ENCODE results near the gene APBA1.
"Not testable (repeated sequence)": the region's sequence is repeated elsewhere in the genome, so short reads cannot be mapped to it uniquely, and the experiment has no call there.

APBA1 gene

DNA sequence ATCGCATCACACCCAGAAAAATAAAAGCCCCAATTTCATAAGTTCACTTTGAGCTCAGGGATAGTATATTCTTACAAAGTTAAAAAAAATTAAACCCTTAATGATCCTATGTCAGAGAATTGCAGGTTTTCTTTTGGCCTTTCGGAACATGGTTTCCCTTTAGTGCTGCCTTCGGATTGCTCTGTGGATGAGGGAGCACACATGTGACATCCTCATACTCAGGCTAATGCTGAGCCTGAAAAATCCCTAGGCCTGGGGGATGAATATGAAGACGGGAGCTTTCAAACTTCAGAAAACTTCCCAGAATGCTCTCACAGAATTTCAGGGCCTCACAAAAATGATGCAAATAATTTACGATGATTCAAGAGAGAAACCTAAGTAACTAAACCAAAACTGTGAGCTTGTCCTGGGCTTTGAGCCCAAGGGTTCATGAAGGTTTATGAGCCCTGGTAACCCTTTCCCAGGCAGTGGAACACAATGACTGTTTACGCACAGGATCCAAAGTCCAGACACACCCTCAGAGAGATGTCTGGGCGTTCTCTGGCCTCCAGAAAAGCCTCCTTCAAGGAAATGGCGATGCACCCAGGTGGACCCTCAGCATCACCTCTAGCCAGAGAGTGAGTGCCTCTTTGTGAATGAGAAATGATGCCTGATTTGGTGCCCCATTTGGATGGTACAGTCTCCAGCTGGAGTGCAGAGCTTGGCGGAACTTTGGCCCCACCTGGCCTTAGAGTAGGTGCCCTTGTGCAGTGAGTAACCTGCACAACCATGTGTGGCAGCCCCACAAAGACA lies 201.8 kb downstream of the APBA1 start:
- DNase-seq, result no peak

DNA sequence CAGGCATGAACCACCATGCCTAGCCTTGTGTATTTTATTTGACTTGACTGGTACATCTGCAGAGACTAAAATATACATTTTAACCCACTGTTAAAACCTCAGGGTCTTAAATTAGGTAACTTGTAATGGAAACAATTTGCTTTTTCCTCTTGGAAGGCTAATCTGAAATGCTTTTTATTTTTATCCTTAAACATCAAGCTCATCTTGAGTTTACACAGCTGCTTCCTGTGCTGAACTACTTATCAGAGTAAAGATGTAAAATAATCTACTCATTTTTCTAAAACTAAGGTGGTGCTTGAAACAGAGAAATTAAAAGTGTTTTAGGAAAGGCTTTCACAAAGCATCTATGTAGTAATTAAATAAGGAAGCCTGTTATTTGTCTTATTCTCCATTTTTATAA lies 203.0 kb downstream of the APBA1 start:
- no peak for DNase-seq

DNA sequence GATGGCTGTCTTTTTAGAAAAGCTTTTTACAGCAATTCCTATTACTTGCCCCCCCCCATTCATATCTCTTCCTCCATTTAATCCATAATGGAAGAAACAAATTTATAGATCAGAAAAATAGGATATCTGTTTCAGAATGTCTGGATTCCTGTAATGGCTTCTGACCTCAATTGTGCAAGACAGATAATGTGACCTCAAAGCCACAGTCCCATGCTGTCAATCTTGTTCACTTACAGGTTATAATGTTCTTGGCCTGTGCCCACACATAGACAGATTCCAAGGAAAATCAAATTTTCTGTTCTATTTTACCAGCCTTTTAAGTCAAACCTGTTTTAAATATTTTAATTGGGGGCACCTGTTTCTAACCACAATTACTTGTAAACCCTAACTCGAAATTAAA lies 203.8 kb downstream of the APBA1 start:
- DNase-seq, result no peak

DNA sequence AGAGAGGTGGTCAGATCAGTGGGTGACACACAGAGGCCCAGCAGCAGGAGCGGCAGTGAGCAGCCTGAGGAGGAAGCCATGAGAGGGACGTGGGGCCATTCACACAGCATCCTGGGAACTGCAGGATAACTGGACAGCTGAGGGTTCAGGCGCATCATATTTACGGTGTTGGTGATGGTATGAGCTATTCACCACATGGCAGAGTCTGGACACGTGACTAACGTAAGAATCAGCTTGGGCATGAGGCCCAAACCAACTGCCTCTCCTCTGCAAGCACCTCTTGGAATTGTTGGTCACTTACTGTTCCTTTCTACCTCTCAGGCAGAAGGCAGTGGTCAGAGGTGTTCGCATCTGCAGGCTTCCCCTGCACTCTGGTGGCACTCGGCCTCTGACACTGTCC lies 206.0 kb downstream of the APBA1 start:
- DNase-seq, result no peak

DNA sequence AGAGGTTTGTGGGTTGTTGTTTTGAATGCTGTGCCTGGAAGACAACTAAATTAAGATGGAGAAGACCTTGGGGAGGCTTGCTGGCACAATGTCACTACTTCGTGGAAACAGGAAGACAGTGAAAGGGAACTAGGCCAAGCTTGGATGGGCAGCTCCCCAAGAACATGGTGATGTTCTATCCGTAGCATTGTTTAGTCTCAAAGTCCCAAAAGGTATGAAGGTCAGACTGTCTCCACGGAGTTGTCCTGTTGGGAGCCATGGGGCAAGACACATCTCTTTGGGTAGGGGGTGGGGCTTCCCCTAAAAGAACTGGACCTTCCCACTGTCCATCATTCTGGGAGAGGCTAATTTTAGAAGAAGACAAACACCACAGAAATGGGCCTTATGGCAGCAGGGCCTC lies 206.7 kb downstream of the APBA1 start:
- no peak for DNase-seq

DNA sequence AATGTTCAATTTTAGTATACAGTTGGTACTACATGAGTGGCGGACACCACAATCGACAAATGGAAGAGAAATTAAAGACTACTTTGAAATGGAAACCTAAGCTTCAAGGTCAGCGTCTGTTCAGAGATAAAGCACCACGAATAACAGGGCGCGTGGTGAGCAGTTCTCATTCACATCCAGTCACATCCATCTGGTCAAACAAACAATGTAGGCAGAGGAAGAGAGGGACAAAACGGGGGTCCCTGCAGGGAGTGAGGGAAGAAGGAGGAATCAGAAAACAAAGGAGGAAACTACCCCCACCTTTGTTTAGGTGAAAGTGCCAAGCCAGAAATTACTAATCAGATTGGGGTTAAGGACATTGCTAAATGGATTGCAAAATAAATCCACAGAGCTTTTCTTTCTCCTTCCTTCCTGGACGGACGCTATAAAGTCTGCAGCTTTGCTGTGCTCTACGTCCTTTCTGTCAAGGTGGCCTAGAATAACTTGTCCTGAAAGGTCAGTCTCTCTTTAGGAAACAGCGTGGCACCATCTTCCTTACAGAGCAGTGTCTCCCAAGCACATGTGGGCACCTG lies 208.6 kb downstream of the APBA1 start:
- no peak for DNase-seq

DNA sequence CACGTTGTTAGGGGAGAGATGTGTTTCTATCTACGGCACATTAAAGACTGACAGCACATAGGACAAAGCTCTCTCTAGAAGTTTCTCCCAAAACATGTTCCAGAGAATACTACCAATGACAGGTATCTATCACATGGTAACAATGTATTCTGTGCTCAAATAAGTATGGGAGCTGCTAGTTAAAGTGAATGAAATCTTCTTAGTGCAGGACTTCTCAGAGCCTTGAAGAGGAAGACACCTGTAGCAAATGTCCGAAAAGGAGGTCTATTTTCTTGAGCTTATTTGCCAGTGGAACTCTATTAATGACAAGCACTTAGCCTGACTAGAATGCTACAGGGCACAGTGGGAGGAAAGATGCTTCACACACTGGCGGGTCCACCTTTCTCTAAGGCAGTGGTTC lies 209.8 kb downstream of the APBA1 start:
- no peak for DNase-seq

DNA sequence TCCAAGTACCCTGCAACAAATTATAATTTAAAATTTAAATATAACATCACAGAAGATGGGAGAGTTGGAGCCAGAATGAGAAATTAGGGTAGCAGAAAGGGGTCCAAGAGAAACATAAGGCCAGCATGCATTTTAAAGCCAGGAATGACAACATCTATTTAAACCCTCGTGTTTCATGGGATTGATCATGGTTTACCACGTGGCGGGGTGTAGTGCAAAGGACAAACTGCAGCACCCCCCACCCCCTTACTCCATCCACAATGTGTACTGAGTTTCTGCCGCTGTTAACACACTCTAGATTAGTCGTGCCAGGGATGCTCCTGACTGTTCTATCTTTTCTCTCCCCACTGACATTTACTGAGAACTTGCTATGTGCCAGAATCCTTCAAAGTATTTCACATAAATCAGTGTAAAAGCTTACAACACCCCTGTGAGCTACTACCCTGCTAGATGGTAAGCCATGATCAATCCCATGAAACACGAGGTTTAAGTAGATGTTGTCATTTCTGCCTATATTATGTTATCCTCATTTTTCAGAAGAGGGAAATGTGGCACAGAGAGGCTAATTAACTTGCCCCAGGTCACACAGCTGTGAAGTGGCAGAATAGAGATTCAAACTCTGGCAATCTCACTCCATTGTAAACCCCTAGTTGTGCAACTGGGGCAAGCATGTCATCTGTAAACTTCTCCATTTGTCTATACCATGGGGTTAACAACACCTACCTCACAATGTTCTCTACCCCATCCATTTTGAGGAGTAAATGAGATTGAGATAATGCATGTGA lies 210.9 kb downstream of the APBA1 start:
- DNase-seq, result no peak

DNA sequence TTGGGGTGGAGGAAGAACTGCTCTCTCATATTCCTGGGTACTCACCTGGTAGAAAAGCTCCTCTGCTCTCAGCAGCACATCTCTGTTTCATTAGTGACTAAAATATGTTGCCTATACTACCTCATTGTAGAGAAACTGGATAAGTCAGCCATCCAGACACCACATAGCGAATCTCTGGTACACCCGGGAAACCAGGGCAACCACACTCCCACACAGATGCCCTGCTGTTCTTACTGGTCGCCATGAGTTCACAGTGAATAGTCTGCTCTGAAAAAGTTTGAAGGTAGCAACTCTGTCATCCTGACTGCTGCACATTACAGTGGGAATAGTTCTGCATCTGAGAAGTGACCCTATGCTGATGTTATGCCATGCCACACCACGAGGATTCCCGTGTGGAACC lies 212.2 kb downstream of the APBA1 start:
- no peak for DNase-seq

DNA sequence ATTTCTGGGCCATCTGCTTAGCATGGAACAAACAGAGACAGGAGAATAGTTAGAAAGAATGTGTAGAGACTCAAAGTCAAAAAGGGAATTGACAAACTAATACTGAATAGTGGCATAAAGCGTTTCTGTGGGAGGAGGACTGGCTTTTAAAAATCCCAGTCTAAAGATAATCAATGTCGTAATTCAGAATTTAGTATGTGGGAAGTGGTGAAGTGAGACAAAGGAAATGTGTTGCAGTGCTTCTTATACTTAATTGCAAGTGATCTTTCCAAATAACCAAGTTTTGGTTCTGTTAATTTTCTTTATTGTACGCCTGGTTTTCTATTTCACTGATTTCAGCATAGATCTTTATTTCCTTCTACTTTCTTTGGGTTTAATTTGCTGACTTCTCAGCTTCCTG lies 214.0 kb downstream of the APBA1 start:
- no peak for DNase-seq

DNA sequence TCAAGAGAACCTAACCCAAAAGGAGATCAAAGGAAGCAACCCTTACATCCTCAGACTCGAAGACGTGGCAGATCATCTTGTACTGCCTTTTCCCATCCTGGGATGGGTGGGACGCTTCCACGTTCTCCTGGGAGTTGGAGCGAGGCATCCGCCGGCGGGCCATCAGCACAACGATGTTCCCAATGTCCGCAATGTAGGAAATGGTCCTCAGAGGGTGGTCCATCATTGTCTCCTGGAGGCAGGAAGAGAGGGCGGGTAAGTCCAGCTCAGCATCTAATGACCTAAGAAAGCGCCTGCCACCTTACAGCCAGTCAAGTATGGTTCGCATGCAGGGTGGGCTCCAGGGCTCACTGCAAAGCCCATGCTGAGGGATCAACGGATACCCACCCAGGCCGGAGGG lies 216.0 kb downstream of the APBA1 start:
- DNase-seq, result no peak

DNA sequence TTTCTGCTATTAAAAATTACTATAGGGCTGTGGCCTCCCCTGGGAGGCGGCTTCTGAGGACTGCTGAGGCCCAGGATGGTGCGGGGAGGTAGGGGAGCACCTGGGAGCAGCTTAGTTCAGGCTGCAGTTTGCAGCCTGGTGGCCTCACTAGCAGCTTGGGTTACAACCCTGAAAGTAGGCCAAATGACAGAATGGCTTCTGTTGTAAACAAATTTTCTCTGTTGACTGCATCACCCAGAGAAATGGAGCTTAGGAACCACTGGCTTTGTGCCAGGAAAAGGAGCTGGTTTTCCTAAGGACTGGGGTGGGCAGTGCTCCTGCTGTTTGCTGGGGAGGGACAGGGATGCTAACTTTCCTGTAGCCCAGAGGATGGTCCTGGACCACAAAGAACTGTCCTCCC lies 216.9 kb downstream of the APBA1 start:
- DNase-seq, result no peak

DNA sequence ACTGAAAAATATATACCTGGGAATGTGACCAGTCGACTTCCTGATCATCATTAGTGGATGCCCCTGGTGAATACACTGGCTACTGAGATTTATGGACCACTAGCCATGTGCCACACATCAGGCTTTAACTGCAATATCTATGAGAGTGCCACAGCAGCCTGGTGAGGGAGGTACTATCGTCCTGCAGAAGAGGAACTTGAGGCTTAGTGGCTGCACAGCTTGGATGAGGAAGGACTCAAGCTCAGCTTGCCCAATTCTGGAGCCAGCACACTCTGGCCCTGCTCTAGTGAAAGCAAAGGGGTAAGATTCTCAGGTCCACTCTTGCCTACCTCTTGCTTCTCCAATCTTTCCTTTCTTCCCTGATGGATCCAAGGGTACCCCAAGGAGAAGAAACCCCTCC lies 217.8 kb downstream of the APBA1 start:
- DNase-seq, result no peak

DNA sequence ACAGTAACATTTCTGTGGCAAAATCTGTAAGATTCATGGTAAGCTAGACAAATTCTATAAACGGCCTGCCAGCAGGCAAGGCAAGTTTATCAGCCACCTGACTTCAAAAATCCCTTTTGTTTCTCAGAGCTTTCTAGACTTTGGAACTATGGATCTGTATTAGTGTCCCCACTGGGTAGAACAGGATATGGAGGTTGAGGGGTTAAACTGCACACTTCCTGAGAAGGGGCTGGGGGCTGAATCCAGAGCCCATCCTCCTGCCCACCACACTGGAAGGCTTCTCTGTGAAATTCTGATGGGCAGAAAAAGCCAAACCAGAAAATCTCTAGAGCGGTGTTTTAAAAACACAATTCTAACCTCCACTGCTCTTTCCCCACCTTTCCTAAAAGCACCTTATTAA lies 218.4 kb downstream of the APBA1 start:
- DNase-seq, result no peak

DNA sequence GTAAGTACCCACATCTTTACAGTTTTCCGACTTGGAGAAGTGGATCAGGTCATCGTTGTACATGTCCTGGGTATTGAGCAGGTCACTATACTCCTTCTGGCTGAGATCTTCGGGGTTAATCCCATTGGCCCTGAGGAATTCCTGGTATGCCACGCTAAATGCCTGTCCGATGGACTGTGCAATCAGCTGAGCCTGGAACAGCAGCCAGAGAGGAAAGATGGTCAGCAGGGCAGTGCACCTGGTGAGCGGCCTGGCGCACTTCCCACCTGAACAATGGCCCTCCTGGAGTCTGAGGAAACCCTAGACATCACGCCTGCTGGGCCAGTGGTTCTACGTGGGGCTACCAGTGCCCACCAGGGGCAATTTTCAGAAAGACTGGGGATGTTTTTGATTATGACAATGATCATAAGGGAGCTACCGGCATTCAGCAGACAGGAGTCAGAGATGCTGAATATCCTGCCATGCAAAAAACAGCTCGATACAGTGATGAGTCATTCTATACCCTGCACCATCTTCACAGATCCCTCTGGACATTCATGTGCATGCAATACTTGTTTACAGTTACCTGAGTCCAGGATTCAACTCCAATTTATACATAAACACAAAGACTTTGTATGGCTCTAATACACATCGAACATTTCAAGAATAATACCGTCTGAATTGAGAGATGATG lies 219.9 kb downstream of the APBA1 start:
- DNase-seq, result no peak

DNA sequence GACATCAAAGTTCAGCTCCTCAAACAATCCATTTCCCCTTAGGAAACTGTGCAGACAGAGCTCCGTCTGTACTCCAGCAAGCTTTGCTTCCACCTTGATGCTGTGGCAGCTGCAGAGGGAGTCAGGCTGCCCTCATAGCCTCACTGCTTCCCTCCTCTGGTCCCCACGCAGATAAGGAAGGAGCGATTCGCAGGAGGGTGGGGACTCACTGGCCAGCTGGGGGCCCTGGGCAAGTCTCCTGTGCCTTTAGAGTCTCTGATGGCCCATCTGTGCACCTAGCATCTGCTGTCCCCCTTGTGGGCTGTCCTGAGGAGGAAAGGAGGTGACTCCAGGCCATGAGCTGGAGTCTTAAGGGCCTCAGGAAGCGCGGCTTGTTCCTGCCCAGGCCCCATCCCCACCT lies 225.7 kb downstream of the APBA1 start:
- no peak for DNase-seq

DNA sequence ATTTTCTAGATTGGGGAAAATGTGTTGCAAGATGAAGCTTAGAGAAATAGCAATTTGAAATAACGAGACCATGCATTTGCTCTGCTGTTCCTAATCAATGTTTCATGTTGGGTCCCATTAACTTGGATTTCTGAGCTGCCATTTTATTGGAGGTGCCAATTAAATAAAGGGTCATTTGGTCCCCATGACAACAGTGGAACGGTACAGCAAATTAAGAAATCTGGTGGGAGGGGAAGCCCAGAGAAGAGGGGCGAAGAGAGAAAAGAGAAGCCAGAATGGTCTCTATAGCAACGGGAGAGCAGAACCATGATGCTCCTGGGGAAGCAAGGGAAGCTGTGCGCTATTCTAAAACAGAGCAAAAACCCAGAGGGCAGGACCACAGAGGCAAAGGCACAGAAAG lies 226.9 kb downstream of the APBA1 start:
- no peak for DNase-seq

DNA sequence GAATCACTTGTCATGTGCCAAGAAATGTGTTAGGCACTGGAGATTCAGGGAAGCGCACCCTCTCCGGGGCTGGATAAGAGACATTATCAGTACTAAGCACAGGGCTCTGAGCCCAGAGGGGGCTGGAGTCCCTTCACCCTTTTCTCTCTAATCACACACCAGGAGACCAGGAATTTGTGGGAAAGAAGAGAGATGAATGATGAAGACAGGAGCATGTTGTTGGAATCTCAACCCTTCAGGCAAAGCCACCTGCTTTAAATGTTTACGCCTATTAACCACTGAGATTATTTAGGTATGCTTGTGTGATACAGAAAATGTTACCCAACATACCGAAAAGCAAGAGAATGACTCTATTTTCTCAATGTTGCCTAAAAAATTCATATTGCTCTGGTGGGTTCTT lies 227.4 kb downstream of the APBA1 start:
- DNase-seq, result no peak

DNA sequence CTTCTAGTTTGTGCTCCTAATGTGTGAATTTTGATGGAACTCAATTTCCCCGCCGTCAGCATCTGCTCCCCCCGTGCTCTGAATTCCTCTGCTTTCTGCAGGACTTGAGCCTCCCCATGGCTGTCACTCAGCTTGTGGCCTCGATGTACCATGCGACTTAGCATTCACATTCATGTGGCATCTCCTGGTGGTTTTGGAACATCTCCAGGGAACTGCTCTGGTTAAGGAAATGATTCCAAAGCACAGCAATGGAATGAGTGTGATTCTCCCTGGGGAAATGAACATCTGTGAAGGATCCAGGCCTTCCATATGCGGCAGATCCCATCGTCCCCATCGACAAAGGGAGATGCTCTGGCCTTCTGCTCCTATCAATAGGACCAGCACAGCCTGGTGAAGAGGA lies 228.2 kb downstream of the APBA1 start:
- no peak for DNase-seq

DNA sequence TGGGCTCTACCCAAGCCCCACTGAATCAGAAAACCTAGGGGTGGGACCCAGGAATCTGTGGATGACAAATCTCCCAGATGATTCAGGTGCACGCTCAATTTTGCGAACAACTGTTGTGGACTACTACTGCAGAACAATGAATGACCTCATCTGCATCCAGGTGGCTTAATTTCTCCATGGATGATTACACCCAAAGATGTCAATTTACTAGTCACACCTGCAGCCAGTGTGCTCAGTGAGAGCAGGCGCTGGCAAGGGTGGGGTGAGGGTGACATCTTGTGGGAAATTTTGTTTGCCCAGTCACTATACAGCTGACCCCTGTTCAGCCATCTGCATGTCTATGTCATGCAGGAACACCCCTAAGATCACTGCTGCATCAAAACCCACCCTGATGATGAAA lies 229.0 kb downstream of the APBA1 start:
- no peak for DNase-seq

DNA sequence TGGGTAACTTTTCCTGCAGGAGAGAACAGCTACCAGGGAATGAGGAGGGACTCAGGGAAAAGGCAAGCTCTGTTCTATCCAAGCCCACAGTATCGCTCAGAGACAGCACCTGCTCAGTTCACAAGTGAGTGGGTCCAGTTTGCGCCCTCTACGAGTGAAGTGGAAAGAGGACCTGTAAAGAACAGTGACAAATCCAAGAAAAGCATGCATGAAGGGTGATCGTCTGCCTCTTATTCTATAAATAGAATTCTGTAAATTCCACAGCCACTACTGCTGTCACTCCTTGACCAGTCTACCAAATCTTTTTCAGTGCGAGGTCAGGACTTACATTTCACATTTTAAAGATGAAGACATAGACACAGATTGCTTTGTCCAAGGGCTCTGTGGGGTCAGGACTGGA lies 229.7 kb downstream of the APBA1 start:
- no peak for DNase-seq

DNA sequence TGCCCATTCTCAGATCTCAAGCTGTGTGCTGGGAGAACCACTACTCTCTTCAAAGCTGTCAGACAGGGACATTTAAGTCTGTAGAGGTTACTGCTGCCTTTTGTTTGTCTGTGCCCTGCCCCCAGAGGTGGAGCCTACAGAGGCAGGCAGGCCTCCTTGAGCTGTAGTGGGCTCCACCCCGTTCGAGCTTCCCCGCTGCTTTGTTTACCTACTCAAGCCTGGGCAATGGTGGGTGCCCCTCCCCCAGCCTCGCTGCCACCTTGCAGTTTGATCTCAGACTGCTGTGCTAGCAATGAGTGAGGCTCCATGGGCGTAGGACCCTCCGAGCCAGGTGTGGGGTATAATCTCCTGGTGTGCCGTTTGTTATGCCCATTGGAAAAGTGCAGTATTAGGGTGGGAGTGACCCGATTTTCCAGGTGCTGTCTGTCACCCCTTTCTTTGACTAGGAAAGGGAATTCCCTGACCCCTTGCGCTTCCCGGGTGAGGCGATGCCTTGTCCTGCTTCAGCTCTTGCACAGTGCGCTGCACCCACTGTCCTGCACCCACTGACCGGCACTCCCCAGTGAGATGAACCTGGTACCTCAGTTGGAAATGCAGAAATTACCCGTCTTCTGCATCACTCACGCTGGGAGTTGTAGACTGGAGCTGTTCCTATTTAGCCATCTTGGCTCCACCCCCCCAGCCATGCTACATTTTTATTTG lies 231.8 kb downstream of the APBA1 start:
- DNase-seq, result not testable (repeated sequence)

DNA sequence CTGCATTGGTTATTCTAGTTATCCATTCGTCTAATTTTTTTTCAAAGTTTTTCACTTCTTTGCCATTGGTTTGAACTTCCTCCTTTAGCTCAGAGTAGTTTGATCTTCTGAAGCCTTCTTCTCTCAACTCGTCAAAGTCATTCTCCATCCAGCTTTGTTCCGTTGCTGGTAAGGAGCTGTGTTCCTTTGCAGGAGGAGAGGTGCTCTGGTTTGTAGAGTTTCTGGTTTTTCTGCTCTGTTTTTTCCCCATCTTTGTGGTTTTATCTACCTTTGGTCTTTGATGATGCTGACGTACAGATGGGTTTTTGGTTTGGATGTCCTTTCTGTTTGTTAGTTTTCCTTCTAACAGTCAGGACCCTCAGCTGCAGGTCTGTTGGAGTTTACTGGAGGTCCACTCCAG lies 232.5 kb downstream of the APBA1 start:
- not testable (repeated sequence) for DNase-seq

Measured in activated CD4-positive, alpha-beta T cell treated with anti-CD3 and anti-CD28 coated beads for 4 hours (primary cell).